Trophoblast cell (in vitro differentiated cells and primary cell): ENCODE measurements around the gene LRRN4CL.

Experiments
- DNase-seq, 2 donors: peaks; one replicate each; pipeline ENCODE4 v3.0.0-alpha.2; 2016
- H2AFZ ChIP-seq: 2 replicates; pipeline ENCODE4 v1.6.1; 2013; ENCODE audit warnings: low read length, moderate library complexity, mild to moderate bottlenecking; ENCODE audit not compliant: insufficient read depth, poor library complexity
- H2AK5ac ChIP-seq: 2 replicates; pipeline ENCODE4 v1.6.1; 2013; ENCODE audit warnings: mild to moderate bottlenecking, low read length
- H2BK120ac ChIP-seq: 2 replicates; pipeline ENCODE4 v1.6.1; 2013; ENCODE audit warnings: low read length, mild to moderate bottlenecking, moderate library complexity; ENCODE audit not compliant: insufficient read depth, poor library complexity
- H2BK12ac ChIP-seq: 2 replicates; pipeline ENCODE4 v1.6.1; 2013; ENCODE audit warnings: mild to moderate bottlenecking, low read length, moderate library complexity
- H2BK5ac ChIP-seq: 2 replicates; pipeline ENCODE4 v1.6.1; 2013; ENCODE audit warnings: low read length, low read depth, moderate library complexity, mild to moderate bottlenecking; ENCODE audit not compliant: poor library complexity
- H3K14ac ChIP-seq: 2 replicates; pipeline ENCODE4 v1.6.1; 2013; ENCODE audit warnings: mild to moderate bottlenecking, low read length
- H3K18ac ChIP-seq: 2 replicates; pipeline ENCODE4 v1.6.1; 2013; ENCODE audit warnings: mild to moderate bottlenecking, low read length
- H3K23ac ChIP-seq: 2 replicates; pipeline ENCODE4 v1.6.1; 2013; ENCODE audit warnings: low read length
- H3K27ac ChIP-seq: 2 replicates; pipeline ENCODE4 v1.5.1; 2013; ENCODE audit warnings: low read depth, mild to moderate bottlenecking, inconsistent platforms, low read length, moderate library complexity
- H3K27me3 ChIP-seq: 2 replicates; pipeline ENCODE4 v1.6.1; 2013; ENCODE audit warnings: inconsistent platforms, mild to moderate bottlenecking, low read length, moderate library complexity; ENCODE audit not compliant: insufficient read depth
- H3K36me3 ChIP-seq, 2 experiments: 1 replicate in 1 of 2; 2 replicates in 1 of 2; pipeline ENCODE4 v1.6.1; 2013; ENCODE audit warnings: low read length in 2 of 2, mild to moderate bottlenecking in 2 of 2, moderate library complexity in 1 of 2; ENCODE audit not compliant: insufficient read depth in 2 of 2, control insufficient read depth in 1 of 2
- H3K4ac ChIP-seq: 2 replicates; pipeline ENCODE4 v1.6.1; 2013; ENCODE audit warnings: low read depth, mild to moderate bottlenecking, low read length, moderate library complexity
- H3K4me1 ChIP-seq, 2 experiments: 1 replicate in 1 of 2; 2 replicates in 1 of 2; pipeline ENCODE4 v1.6.1; 2013; ENCODE audit warnings: low read length in 2 of 2, mild to moderate bottlenecking in 2 of 2, moderate library complexity in 1 of 2; ENCODE audit not compliant: insufficient read depth in 2 of 2, control insufficient read depth in 1 of 2
- H3K4me2 ChIP-seq: 2 replicates; pipeline ENCODE4 v1.6.1; 2013; ENCODE audit warnings: inconsistent platforms, mild to moderate bottlenecking, low read length, moderate library complexity
- H3K4me3 ChIP-seq: 2 replicates; pipeline ENCODE4 v1.5.1; 2013; ENCODE audit warnings: mild to moderate bottlenecking, low read depth, low read length, inconsistent platforms
- H3K79me1 ChIP-seq: one replicate; pipeline ENCODE4 v1.6.1; 2013; ENCODE audit warnings: low read length
- H3K79me2 ChIP-seq: 2 replicates; pipeline ENCODE4 v1.6.1; 2013; ENCODE audit warnings: low read length, mild to moderate bottlenecking; ENCODE audit not compliant: control insufficient read depth, insufficient read depth, poor library complexity
- H3K9ac ChIP-seq: 2 replicates; pipeline ENCODE4 v1.6.1; 2013; ENCODE audit warnings: mild to moderate bottlenecking, low read length
- H3K9me3 ChIP-seq: 2 replicates; pipeline ENCODE4 v1.6.1; 2013; ENCODE audit warnings: low read depth, mild to moderate bottlenecking, control low read depth, inconsistent platforms, low read length; ENCODE audit not compliant: insufficient read depth
- H4K12ac ChIP-seq: 2 replicates; pipeline ENCODE4 v1.6.1; 2013; ENCODE audit warnings: low read depth, mild to moderate bottlenecking, low read length, moderate library complexity
- H4K8ac ChIP-seq: 2 replicates; pipeline ENCODE4 v1.6.1; 2013; ENCODE audit warnings: low read depth, mild to moderate bottlenecking, low read length, moderate library complexity
- H4K91ac ChIP-seq: one replicate; pipeline ENCODE4 v1.6.1; 2013; ENCODE audit warnings: low read depth, mild to moderate bottlenecking, low read length, moderate library complexity
- WGBS: extraction: QIAGEN DNeasy Blood & Tissue Kit; methylation state at CpG from one replicate; pipeline ENCODE4 v1.1.7; 2013; ENCODE audit warnings: missing lambda C conversion rate; ENCODE audit not compliant: insufficient read length, insufficient coverage; ENCODE audit errors: extremely low coverage; 5-methylcytosine and 5-hydroxymethylcytosine counted together

The LRRN4CL gene

DNA sequence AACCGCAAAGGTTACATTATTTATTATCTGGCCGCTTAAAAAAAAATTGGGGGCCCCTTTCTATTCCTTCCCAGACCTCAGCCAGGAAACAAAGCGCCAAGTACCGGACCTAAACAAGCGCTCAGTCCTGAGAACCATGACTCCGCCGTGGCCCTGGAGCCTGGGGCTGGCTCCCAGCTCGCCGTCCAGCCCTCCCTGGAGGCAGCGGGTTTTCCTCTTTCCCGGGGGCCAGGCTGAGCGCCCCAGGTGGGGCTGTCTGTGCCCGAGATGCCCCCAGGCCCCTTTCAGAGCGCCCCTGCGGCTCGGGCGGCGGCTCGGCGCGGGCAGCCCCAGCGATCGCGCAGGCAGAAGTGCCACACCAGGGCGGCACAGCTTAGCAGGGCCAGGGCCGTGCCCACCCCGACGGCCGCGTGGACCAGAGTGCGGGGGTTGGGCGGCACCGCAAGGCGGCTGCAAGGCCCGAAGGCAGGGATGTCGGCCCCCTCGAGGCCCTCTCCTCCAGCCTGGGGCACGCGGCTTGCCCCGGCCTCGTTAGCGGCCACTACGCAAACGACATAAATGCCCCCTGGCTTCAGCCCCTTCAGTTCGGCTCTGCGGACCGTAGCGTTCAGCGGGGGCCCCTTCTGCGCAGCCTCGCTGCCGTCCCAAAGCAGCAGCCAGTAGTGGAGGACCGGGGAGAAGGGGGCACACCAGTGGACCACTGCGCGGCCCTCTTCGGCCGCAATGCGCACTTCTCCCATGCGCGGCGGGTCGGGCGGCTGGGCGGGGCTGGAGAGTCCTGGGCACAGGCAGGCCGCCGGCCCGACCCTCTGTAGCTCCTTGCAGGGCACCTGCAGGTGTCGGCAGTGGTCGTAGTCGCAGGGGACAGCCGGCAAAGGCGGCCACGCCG lies 1.6 kb downstream of the LRRN4CL start:
- no peak overlapping the region for H4K12ac ChIP-seq
- no peaks in the 10 kb centered on the region for H3K9me3 ChIP-seq
- H3K4me3 ChIP-seq = no peak overlapping the region
- H3K9ac ChIP-seq = no peak overlapping the region
- no peak overlapping the region for H2BK5ac ChIP-seq
- H4K8ac ChIP-seq = no peak overlapping the region
- H3K36me3 ChIP-seq = peaks cover 29 to 30% of the 10 kb centered on the region in 2 experiments
- no peak overlapping the region for H3K23ac ChIP-seq
- no peak overlapping the region for H3K4ac ChIP-seq
- no peaks in the 10 kb centered on the region for H3K27me3 ChIP-seq
- WGBS = 100% methylated on average over 1 of the region's 74 CpGs
- H3K4me1 ChIP-seq = no peaks in the 10 kb centered on the region
- H4K91ac ChIP-seq = no peak overlapping the region
- no peak overlapping the region for H2BK12ac ChIP-seq
- DNase-seq = no peak
- H3K18ac ChIP-seq = no peak overlapping the region
- H3K14ac ChIP-seq = no peak overlapping the region
- H3K79me2 ChIP-seq = no peaks in the 10 kb centered on the region
- H2AFZ ChIP-seq = no peak overlapping the region
- no peak overlapping the region for H2AK5ac ChIP-seq
- H2BK120ac ChIP-seq = no peak overlapping the region
- no peaks in the 10 kb centered on the region for H3K79me1 ChIP-seq
- no peak overlapping the region for H3K27ac ChIP-seq
- H3K4me2 ChIP-seq = no peak overlapping the region

DNA sequence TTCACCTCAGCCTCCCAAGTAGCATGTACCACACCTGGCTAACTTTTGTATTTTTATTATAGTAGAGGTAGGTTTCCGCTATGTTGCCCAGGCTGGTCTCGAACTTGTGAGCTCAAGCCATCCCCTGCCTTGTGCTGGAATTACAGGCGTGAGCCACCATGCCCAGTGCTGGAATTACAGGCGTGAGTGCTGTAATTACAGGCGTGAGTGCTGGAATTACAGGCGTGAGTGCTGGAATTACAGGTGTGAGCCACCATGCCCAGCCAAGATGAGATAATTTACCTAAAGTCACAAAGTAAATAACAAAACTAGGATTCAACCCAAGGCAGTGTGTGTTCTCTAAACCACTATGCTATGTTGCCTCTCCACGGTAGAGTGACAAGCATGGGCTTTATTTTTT lies 6.8 kb downstream of the LRRN4CL start:
- H4K91ac ChIP-seq = no peak overlapping the region
- H2BK120ac ChIP-seq = no peak overlapping the region
- H3K4ac ChIP-seq = no peak overlapping the region
- no peak overlapping the region for H3K18ac ChIP-seq
- H3K27ac ChIP-seq = no peak overlapping the region
- no peak overlapping the region for H2AFZ ChIP-seq
- peaks cover 0 to 6% of the 10 kb centered on the region in 2 experiments for H3K4me1 ChIP-seq
- H4K8ac ChIP-seq = no peak overlapping the region
- H3K9me3 ChIP-seq = peaks cover 3% of the 10 kb centered on the region
- H3K9ac ChIP-seq = no peak overlapping the region
- no peak overlapping the region for H3K4me3 ChIP-seq
- H3K27me3 ChIP-seq = no peaks in the 10 kb centered on the region
- H3K36me3 ChIP-seq = peaks cover 3% of the 10 kb centered on the region in 2 experiments
- H3K79me2 ChIP-seq = peaks cover 6% of the 10 kb centered on the region
- no peak overlapping the region for H3K14ac ChIP-seq
- no peak overlapping the region for H2AK5ac ChIP-seq
- no peak overlapping the region for H2BK5ac ChIP-seq
- no peak overlapping the region for H3K23ac ChIP-seq
- no peak overlapping the region for H2BK12ac ChIP-seq
- no peak overlapping the region for H3K4me2 ChIP-seq
- DNase-seq = no peak
- no peak overlapping the region for H4K12ac ChIP-seq
- WGBS = no CpG with 5 or more reads among the region's 7 CpGs
- H3K79me1 ChIP-seq = peaks cover 5% of the 10 kb centered on the region

DNA sequence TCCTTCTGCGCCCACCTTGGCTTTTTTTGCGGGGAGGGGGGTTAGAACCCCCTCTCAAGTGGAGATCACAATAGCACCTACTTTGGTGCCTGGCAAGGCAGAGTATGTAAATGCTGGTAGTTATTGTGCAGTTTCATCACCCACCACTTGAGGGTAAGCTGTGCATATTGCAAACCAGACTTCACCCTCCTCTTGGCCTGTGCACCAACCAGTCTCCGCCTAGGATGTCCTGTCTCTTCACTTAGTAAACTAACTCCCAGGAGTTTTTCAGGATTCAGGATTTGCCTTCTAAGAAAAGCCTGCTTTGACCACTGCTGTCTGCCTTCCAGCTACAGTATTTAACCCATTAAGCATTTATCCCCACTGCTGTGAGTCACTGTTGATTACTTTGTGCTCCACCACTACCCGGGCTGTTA lies 8.5 kb downstream of the LRRN4CL start:
- Histone ChIP-seq H2AFZ (peak overlapping the region; percentile 35), H3K23ac (no peak overlapping the region), H3K9me3 (peaks cover 3% of the 10 kb centered on the region), H3K27ac (no peak overlapping the region), H2BK12ac (no peak overlapping the region), H2AK5ac (no peak overlapping the region), H3K4ac (no peak overlapping the region), H4K8ac (no peak overlapping the region), H3K4me1 (peaks cover 0 to 6% of the 10 kb centered on the region in 2 experiments), H3K27me3 (no peaks in the 10 kb centered on the region), H3K14ac (no peak overlapping the region), H3K18ac (no peak overlapping the region), H2BK120ac (no peak overlapping the region), H4K12ac (no peak overlapping the region), H2BK5ac (no peak overlapping the region), H3K79me1 (peaks cover 5% of the 10 kb centered on the region), H3K79me2 (peaks cover 6% of the 10 kb centered on the region), H3K4me3 (no peak overlapping the region), H3K4me2 (no peak overlapping the region), H3K9ac (no peak overlapping the region), H4K91ac (no peak overlapping the region), H3K36me3 (peaks cover 11 to 17% of the 10 kb centered on the region in 2 experiments)
- peak; percentile 38 to 69 for DNase-seq
- WGBS = no CpG with 5 or more reads among the region's 4 CpGs

DNA sequence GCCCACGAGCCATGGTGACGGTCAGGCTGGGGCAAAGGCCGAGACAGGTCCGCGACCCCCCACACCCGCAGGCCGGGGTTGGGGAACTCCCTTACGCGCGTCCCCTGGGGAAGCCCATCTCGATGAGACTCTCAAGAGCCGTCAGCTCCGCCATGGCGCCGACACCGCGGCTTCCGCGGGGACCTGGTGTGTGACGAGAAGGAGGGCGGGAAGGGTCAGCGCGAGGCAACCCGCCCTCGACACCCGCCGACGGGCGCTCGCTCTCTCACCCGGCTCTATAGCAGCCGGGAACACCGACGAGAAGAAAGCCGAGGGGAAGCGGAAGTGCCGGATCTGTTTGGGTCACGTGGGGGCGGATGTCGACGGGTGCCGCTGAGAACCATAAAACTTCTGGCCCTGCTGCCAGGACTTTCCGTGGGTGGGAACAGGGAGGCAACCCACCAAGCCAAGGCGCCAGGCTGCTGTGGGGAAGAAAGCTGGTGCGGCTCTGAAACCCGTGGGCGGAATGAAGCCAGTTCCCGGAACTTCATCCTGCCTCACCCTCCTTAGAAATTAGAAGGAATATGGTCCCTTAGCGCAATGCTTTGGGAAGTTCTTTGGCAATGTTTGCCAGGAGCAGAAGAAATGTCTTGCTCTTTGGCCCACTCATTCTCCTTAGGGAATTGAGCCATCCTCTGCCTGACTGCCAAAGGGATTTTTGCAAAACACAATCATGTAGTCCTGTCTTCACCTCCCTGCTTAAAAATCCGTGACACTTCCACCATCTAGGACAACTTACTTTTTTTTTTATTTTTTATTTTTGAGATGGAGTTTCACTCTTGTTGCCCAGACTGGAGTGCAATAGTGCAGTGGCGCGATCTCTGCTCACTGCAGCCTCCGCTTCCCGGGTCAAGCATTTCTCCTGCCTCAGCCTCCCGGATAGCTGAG lies 10.3 kb downstream of the LRRN4CL start, which contains the start of gene UBXN1:
TSS of gene UBXN1 (minus strand) at position 304 of the 927 bp plus-strand sequence. CDS start at position 154, 150 bp downstream.
- WGBS = no CpG with 5 or more reads among the region's 55 CpGs
- peaks cover 5% of the 10 kb centered on the region for H3K79me1 ChIP-seq
- peaks cover 6% of the 10 kb centered on the region for H3K79me2 ChIP-seq
- peak within 1 kb of the TSS; percentile 96 for H3K9ac ChIP-seq
- peak within 1 kb of the TSS; percentile 87 for H3K14ac ChIP-seq
- H3K36me3 ChIP-seq = peaks cover 16 to 18% of the 10 kb centered on the region in 2 experiments
- peak within 1 kb of the TSS; percentile 88 for H4K12ac ChIP-seq
- H3K4ac ChIP-seq = peak within 1 kb of the TSS; percentile 99
- peak within 1 kb of the TSS; percentile 46 for H2BK12ac ChIP-seq
- peaks cover 3% of the 10 kb centered on the region for H3K9me3 ChIP-seq
- H3K4me2 ChIP-seq = peak within 1 kb of the TSS; percentile 92
- peak within 1 kb of the TSS; percentile 78 for H3K18ac ChIP-seq
- peak within 1 kb of the TSS; percentile 13 for H3K27ac ChIP-seq
- peak; percentile 83 for DNase-seq
- no peaks in the 10 kb centered on the region for H3K27me3 ChIP-seq
- peak within 1 kb of the TSS; percentile 97 for H3K4me3 ChIP-seq
- peak within 1 kb of the TSS; percentile 90 for H2BK120ac ChIP-seq
- H2AK5ac ChIP-seq = peak within 1 kb of the TSS; percentile 55
- H4K91ac ChIP-seq = peak within 1 kb of the TSS; percentile 79
- H3K4me1 ChIP-seq = peaks cover 0 to 6% of the 10 kb centered on the region in 2 experiments
- H3K23ac ChIP-seq = no peak within 1 kb of the TSS
- peak within 1 kb of the TSS; percentile 98 for H4K8ac ChIP-seq
- peak within 1 kb of the TSS; percentile 49 for H2BK5ac ChIP-seq
- H2AFZ ChIP-seq = peak within 1 kb of the TSS; percentile 75
